ENCODE measurements around the gene PRDM2. TPM values are rescaled to one million over a fixed set of nuclear protein-coding genes. Genes with fewer than 3 reads are reported as not detected.

PRDM2 gene
- polyA plus RNA-seq, 1 of the 3 experiments (the other 2 are of a cell fraction) = 7.2 TPM

GRCh38 chr1:13775916-13776315 lies 75.9 kb downstream of the PRDM2 start:
- CTCF ChIA-PET = interaction anchor here (1.5 kb wide), 1 partner anchor 13 kb away, joined by 3 read pairs; no protein-coding TSS in a partner anchor
- Histone ChIP-seq H3K4me3 (ENCODE audit: low read depth in 2 of 2, low read length in 1 of 2) (no peak overlapping the region), H3K9ac (no peak overlapping the region), H3K9me3 (no peaks in the 10 kb centered on the region), H3K79me2 (ENCODE audit: insufficient read depth) (peaks cover 35% of the 10 kb centered on the region), H4K20me1 (ENCODE audit: insufficient read depth) (peaks cover 43% of the 10 kb centered on the region), H3K36me3 (replicated peaks in 1 of 2; ENCODE audit: control insufficient read depth in 1 of 2, insufficient read depth in 2 of 2, low read length in 1 of 2) (peaks cover 50 to 57% of the 10 kb centered on the region in 2 experiments), H3K27ac (ENCODE audit: low read depth in 2 of 2, low read length in 1 of 2) (no peak overlapping the region), H3K4me1 (ENCODE audit: control insufficient read depth in 1 of 2, insufficient read depth in 2 of 2, low read depth in 1 of 2, low read length in 1 of 2) (peaks cover 0 to 8% of the 10 kb centered on the region in 2 experiments; a peak in 1 of 4 replicates), H3K4me2 (no peak overlapping the region), H3K9me2 (no peaks in the 10 kb centered on the region), H2AFZ (ENCODE audit: low read depth) (no peak overlapping the region), H3K27me3 (ENCODE audit: insufficient read depth) (no peaks in the 10 kb centered on the region), H3F3A (replicated peaks; ENCODE audit: insufficient read depth) (no peaks in the 10 kb centered on the region)
- TF ChIP-seq NFIC (IDR thresholded peaks at IDR 0.05; ENCODE audit: borderline replicate concordance) (no peak), GATA2 (CRISPR knock-in tag; IDR thresholded peaks at IDR 0.05) (no peak), RCOR1 (IDR thresholded peaks at IDR 0.05; ENCODE audit: low read length) (no peak), GABPA (IDR thresholded peaks at IDR 0.05; ENCODE audit: low read depth) (no peak), CHD2 (IDR thresholded peaks at IDR 0.05; ENCODE audit: low read length, partially characterized antibody) (no peak), REST (IDR thresholded peaks at IDR 0.05; ENCODE audit: low read depth, low read length) (no peak), MAX (IDR thresholded peaks at IDR 0.05; ENCODE audit: low read depth) (no peak), TEAD4 (IDR thresholded peaks at IDR 0.05; ENCODE audit: borderline replicate concordance, insufficient read depth) (no peak), RAD21 (IDR thresholded peaks at IDR 0.05; ENCODE audit: low read length) (no peak), NRF1 (IDR thresholded peaks at IDR 0.05; ENCODE audit: low read depth, low read length) (no peak), MEF2A (IDR thresholded peaks at IDR 0.05; ENCODE audit: borderline replicate concordance, low read depth) (no peak), EP300 (IDR thresholded peaks at IDR 0.05; ENCODE audit: borderline replicate concordance in 1 of 2, low read depth in 1 of 2, low read length in 1 of 2) (no peak), POLR2AphosphoS5 (IDR thresholded peaks at IDR 0.05; ENCODE audit: low read depth, low read length) (no peak), JUND (IDR thresholded peaks at IDR 0.05) (no peak)
- TF ChIP-seq, protein P1, sequence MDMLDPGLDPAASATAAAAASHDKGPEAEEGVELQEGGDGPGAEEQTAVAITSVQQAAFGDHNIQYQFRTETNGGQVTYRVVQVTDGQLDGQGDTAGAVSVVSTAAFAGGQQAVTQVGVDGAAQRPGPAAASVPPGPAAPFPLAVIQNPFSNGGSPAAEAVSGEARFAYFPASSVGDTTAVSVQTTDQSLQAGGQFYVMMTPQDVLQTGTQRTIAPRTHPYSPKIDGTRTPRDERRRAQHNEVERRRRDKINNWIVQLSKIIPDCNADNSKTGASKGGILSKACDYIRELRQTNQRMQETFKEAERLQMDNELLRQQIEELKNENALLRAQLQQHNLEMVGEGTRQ (IDR thresholded peaks at IDR 0.05; ENCODE audit: borderline replicate concordance, low read depth, low read length) = no peak
- TF ChIP-seq, protein P2, sequence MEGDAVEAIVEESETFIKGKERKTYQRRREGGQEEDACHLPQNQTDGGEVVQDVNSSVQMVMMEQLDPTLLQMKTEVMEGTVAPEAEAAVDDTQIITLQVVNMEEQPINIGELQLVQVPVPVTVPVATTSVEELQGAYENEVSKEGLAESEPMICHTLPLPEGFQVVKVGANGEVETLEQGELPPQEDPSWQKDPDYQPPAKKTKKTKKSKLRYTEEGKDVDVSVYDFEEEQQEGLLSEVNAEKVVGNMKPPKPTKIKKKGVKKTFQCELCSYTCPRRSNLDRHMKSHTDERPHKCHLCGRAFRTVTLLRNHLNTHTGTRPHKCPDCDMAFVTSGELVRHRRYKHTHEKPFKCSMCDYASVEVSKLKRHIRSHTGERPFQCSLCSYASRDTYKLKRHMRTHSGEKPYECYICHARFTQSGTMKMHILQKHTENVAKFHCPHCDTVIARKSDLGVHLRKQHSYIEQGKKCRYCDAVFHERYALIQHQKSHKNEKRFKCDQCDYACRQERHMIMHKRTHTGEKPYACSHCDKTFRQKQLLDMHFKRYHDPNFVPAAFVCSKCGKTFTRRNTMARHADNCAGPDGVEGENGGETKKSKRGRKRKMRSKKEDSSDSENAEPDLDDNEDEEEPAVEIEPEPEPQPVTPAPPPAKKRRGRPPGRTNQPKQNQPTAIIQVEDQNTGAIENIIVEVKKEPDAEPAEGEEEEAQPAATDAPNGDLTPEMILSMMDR (IDR thresholded peaks at IDR 0.05) = no peak
- POLR2A ChIA-PET = no interaction called here
- WGBS (ENCODE audit: low lambda C conversion rate) = 85% methylated on average over 3 of the region's 3 CpGs
- DNase-seq = no peak
